ENCODE data around the gene LAMTOR2.
"Not testable (repeated sequence)": the region's sequence is repeated elsewhere in the genome, so short reads cannot be mapped to it uniquely, and the experiment has no call there.

The LAMTOR2 gene

DNA sequence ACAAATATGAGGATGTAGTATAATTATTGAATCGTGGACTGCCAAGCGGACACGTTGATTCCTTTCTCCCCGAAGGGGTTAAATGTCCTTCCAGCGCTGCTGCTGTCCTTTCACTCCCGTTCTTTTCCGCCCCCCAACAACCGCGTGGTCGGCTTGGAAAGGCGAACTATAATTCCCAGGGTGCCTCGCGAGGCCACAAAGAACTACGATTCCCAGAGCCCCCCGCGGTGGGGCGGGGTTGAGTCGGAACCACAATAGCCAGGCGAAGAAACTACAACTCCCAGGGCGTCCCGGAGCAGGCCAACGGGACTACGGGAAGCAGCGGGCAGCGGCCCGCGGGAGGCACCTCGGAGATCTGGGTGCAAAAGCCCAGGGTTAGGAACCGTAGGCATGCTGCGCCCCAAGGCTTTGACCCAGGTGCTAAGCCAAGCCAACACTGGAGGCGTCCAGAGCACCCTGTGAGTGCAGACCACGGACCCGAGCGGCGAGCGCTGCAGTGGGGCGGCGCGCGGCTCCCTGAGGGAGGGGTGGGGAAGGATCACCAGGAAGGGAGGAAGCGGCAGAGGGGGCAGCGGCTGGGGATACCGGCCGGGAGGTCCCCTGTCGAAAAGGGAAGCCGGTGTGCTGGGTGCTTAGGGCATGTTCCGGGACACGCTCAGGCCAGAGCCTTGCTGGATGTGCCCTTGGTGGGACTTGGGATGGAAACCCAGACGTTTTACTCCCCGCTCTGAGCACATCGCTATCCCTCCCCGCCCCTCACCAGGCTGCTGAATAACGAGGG is at the start of gene LAMTOR2:
LAMTOR2 (plus strand) TSS at position 283 of the 781 bp plus-strand sequence; CDS start at position 391, 108 bp downstream.
- DNase-seq = peak; percentile 98

DNA sequence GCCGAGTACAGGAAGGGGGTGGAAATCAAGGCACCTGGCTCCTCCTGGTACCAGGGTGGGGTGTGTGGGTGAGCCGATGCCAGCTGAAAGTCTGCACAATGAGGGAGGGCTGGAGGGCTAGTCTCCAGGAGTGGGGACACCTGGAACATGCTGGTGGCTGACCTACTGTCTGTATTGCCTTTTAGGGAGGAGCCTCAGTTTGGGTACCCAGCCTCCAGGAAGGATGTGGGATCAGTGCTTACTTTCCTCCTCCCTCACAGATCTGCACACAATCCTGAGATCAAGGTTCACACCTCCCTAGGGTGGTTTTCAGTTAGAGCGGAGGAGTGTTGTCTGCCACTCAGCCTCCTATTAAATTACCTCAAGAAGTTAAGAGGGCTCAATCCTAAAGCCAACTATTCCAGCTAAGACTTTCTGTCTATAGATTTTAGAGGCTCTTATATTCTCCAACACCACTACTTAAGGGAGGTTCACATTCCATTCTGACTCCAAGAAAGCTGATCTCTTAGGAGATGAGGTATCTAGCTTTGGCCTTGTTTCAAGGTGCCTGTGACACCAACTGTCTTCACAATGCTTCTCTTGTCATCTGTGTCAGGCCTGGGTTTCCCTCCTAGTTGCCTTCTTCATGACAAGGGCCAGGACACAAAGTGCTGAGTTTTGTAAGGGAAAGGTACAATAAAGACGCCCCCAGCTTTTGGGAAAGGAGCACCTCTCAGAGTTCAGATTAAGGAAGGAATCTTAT is 49.6 kb upstream of the LAMTOR2 start:
- peak in 1 of 2 experiments; percentile 31 for DNase-seq

DNA sequence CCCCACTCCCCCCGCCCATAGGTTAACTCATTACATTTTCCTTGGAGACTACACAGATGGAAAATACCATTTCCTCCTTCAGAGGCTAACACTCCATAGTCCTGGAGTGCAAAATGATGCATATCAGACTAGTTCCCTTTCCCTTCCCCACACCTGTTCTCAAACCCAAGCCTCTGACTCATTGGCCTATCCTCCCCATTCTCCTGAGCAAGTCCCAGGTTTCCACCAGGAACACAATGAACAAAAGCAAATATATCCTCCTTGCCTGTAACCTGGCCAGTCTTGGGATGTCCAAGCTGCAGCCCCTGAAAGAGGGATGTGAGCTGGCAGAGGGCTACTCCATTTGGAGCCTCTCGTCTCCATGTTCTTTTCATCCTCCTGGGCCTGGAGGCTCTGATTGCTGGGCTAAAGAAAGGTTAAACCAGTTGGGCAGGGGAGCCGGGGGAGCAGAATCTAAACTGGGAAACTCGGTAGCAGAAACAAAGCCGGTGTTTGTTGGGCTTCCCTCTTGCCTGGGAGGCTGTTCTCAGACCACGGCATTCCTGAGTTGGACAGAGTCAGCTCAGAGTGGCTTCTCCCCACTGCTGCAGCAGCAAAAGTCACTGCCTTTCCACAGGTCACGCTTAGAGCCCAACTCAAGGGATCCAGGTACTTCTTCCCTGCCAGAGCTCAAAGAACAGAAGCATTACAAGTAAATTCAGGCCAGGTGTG is 47.8 kb upstream of the LAMTOR2 start:
- DNase-seq = no peak

DNA sequence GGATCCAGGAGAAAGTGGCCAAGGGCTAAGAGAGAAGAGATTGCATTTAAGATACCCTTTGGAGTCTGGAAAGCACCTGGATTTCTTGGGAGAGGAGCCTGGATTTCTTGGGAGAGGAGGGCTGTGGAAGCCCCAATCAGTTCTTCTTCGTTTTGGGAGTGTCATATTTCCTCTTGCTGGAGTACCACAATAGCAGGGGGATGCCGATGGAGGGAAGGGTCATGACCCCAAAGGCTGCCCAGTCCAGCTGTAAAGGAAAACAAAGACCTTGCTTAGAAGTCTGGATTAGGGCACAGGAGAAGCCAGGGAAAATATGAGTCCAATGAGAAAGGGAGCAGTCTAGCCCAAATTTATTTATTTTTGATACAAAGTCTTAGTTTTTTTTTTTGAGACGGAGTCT is 45.2 kb upstream of the LAMTOR2 start:
- DNase-seq = no peak

DNA sequence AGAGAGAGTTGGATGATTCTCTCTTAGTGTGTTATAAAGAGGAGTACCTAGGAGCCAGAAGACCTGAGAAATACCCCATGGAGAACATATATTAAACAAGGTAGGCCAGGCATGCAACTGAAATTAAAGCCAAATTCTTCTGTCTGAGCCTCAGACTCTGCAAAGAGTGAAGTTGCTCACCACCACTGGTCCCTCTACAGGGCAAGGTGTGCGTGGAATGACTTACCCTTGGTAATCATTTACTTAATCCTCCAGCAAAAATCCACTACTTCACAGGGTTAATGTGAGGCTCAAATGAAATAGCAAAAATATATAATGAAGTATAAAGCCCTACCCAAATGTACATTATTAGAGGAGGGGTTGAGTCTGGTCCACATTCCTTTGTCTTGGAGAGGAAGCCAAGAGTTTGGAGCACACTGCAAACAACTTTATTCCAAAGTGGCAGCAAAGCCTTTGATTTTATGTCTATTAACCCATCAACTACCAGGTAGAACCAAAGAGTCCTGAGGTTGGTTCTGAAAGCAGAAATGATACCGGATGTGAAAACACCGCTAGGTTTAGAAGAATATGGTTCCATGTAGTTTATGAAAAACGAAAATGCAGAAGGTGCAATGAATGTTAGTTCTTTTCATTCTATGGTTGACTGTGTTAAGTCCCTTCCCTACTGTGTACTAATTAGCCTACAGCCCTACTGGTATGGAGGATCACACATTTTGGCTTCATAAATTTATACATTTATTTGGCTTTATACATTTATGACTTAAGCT is 42.3 kb upstream of the LAMTOR2 start:
- no peak for DNase-seq

DNA sequence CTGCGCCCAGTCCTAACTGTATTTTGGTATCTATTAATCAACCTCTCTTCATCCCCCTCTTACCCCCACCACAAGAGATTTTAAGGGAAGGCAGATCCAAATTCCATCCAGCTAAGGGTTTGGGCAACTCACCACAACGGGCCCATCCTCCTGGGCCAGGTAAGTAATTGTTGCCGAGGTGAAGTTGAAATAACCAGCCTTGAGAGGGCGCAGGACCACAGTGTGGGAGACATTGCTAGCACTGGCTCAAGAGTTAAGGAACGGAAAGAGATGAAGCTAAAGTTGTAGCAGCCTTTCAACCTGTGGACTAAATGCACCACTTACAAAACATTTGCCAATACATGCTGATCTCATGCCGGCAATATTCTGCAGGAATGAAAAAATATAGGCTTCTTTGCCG is 39.8 kb upstream of the LAMTOR2 start:
- no peak for DNase-seq

DNA sequence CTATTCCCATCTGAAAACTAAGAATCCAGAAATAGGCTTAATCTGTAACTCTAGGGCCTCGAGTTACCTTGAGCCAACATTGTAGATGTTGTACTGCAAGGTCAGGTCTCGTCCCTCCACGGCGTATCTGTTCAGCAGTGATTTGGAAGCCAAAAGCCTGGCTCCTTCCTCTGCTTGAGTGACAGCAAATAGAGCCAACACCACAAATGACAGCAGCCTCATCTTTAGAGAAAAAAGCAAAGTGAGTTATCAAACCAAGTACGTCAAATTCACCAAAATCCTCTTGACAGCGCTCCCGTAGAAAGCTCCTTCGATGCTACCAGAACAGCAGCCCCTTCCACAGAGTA is 34.7 kb upstream of the LAMTOR2 start:
- DNase-seq = no peak

DNA sequence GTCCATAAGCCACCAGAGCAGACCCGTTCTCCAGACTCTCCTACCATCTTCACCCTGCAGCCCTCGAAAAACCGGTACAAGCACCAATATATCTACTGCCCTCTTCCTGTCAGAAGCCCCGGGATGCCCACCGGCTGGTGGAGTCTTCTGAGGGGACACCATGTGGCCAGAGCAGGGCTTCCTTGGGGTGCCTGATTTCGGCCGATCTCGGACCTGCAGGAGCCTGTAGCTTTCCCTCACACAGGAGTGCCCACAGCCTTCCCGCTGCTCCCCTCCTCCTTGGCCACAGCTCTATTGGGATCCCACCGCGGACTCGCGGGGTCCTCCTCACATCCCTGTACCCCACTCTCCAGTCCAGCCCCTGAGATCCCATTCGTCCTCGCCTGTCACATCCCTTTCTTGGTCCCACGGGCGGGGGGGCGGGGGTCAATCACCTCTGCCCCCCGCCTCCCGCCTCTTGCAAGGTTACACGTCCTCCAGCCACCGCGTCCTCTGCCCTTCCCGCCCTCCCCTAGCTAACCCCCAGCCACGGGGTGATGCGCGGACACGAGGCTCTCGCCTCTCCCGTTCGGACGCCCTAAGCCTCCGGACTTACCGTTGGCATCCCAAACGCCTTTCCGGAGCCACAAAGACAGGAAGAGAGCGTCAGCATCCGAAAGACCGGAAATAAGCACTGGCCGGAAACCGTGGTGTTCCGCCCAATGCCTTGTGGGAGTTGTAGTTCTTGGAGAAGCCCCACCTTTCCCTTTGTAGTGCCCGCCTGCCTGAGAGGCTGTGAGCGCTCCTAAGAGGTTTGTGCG is 34.1 kb upstream of the LAMTOR2 start, which contains the start of gene SSR2:
SSR2 (minus strand) TSS at position 659 of the 800 bp plus-strand sequence. CDS start 784 bp downstream, outside the sequence.
- peak; percentile 80 to 87 for DNase-seq

DNA sequence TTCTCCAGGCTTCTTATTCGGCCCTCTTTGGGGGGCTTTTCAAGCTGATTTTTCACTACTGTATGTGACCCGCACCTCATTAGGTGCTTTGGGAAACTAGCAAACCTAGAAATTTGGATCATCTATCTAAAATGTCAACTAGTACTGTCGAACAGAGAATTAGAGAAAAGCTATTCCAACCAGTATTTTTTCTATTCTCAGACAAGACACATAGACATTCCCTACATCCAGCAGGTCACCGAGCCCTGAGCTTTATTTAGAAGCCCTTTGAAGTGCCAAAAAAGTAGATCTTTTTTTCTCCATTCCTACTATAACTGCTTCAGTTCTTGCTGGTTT is 33.5 kb upstream of the LAMTOR2 start:
- DNase-seq = no peak

DNA sequence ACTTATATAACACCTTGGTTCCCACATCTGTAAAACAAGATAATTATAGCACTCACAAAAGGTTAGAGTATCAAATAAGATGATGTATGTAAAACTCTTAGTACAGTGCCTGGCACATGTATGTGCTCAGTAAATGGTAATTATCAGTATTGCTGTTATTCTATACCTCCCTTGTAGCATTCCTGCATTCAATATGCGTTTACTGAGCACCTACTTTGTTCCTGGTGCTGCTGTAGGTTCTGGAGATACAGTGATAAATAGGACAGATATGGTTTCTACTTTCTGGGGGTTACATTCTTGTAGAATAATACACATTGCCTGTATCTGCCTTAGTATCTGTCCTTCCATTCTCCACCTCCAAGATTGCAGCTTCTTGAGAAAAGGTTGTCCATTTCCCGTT is 32.6 kb upstream of the LAMTOR2 start:
- no peak for DNase-seq

DNA sequence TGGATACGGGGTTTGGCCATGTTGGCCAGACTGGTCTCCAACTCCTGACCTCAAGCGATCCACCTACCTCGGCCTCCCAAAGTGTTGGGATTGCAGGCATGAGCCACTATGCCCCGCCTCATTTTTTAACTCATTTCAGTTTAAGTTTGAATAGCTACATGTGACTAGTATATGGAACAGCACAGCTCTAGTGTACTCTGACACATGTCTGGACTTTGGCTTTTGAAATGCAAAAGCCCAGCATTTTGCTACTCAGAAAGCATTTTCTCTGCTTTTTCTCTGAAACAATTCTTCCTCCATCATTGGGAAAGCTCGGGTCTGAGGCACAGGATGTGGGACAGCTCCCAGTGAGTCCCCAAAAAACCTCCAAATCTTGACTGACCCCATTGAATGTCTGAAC is 29.8 kb upstream of the LAMTOR2 start:
- DNase-seq = no peak

DNA sequence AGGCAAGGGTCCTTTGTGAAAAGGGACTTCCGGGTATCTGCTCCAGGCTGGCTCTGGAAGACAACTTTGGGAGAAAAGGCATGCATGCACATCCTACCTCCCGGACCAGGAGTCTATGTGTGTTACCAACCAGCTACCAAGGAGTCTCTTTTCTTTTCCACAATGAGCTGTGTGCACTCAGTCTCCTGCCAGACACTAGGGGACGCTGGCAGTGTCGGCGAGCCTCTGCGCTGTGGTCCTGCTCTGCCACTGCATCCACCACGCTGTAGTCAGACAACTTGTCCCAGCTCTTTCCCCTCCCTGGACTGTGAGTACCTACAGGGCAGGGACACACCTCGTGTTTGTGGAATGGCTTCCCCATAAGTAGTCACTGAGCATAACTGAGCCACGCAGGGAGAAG is 28.7 kb upstream of the LAMTOR2 start:
- peak; percentile 21 to 44 for DNase-seq

DNA sequence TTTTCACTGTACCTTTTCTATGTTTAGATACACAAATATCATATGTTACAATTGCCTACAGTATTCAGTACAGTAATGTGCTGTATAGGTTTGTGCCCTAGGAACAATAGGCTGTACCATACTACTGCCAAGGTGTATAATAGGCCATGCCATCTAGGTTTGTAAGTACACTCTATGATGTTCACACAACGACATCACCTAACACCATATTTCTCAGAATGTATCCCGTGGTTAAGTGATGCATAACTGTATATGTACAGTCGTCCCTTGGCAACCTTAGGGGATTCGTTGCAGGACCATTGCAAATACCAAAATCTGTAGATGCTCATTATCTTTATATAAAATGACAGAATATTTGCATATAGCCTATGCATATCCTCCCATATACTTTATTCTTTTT is 28.0 kb upstream of the LAMTOR2 start:
- DNase-seq = no peak

DNA sequence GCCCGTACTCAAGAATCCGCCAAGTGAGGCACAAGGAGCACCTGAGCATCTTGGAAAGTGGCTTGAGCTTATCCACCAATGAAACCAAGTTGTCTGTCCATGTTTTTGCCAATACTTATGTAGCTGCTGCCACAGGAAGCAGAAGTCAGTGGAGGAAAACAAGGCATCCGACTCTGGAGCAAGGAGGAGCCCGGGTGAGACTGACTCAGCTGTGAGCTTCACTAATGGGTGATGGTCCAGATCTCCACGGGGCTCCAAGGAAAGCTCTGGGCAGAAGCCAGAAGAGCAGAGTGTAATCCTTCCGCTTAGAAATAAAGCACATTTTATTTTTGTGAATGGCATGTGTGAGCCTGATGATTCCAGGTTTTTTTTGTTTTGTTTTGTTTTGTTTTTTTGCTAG is 21.6 kb upstream of the LAMTOR2 start:
- DNase-seq = no peak

DNA sequence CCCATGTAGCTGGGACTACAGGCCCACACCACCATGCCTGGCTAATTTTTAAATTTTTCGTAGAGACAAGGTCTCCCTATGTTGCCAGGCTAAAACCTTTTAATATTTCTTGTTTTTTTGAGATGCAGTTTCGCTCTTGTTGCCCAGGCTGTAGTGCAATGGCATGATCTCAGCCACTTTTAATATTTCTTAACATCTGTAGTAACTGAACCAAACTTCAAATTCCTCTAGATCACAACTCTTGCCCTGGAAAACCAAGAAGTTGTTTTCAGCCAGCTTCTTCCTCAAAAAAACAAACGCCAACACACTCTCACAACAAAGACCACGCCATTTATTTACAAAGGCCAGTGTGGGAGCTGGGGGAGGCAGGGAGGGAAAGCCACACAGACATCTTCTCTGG is 19.6 kb upstream of the LAMTOR2 start:
- not testable (repeated sequence) for DNase-seq

DNA sequence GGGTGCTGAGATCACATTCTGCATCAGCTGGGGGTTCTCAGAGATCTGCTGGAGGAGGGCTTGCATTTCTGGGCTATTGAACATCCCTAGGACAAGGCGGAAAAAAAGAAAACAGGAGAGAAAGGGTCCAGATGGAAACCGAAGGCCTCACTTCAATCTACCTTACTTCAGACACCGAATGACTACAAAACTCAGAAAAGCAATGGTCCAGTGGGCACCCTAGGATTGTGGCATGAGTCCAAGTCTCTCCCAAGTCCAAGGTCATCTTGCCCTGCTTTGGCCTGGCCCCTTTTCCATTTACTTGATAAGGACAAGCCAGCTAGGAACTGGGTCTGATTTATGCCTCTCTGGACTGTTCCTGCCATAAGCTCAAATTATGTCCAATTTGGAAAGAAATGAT is 11.8 kb upstream of the LAMTOR2 start:
- DNase-seq = no peak

DNA sequence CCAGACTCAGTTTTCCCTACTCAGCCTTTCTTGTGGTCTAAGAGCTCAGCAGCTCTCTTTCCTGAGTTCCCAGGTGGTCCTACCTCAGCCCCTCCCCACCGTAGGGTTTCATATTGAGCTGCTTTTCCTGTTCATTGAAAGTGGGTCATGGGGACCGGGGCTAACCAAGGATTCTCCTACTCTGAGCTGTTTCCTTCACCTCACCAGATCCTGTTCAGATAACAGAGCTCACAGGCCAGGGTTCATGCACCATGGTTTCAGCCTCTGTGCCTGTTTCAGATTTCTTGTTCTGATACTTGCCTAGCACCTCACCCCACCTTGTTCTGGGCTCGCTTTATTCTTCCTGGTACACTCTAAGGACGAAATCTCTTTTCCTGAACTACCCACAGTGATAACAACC is 9.5 kb upstream of the LAMTOR2 start:
- no peak for DNase-seq

DNA sequence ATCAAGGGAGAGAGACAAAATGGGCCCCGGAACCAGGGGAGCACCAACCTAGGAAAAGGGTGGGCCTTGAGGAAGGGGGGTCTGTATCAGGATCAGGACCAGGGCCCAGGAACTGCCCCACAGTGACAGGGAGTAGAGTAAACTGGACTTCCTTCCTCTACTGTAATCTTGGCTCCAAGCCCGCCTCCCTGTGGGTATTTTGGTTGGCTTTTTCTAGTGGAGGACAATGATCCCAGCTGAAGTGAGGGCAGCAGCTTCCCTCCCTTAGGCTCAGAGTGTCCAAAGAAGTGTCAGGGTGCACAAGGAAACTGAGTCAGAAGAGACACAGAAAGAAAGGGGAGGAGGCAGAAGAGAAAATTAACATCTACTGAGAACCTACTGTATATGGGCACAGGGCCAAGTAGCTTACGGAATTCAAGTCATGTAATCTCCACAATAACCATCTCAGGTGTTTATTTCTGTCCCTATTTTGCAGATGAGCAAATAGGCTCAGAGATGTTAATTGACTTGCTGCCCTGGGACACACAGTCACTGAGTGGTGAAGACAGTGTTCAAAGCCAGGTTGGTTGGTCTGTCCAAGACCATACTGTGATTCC is 5.8 kb upstream of the LAMTOR2 start:
- DNase-seq = no peak

DNA sequence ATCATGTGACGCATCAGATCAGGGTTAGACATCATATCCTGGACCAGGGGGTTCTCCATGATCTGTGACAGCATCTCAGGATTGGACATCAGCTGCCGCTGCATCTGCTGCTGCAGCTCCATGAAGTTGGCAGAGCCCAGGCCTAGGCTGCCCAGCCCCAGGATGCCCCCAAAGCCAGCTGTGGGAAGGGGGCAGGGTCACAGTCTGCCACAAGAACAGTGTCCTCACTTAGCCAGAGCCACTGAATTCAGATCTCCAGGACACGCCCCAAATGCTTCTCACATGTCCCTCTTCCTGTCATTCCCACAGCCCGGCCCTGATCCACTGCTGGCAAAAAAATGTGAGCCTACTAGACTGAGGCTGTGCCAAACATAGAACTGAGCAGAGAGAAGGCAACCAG is 4.2 kb upstream of the LAMTOR2 start:
- no peak for DNase-seq

DNA sequence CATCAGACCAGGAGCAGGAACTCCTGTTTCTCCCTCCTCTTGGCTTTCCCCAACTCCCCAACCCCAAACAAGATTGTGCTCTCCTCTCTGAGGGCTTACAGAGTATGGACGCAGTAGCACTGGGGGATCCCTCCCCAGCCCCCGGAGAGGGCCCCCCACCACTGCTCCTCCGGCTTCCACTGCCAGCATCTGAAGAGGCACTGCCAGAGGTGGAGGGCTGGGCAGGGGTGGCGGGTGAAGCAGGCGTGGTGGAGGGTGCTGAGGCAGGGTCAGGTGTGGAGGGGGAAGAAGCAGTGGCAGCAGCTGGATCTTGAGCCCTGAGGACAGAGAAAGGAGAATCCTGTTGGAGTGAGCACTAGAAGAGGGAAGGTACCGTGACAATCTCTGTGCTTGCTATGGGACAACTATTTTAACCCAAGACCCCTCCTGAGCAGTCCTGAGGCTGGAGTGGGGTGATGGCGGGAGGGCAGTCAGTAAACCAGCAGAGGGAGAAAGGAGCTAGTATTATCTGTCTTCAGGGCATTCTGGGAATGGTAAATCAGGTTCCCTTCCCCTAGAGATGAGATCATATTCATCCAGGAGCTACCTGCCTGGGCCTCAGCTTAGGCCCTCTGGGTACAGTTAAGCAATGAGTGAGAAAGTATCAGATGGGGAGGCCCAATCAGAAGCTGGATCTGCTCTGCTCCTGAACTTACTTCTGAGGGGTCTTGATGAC is 3.4 kb upstream of the LAMTOR2 start:
- no peak for DNase-seq

Data from activated CD4-positive, alpha-beta T cell treated with anti-CD3 and anti-CD28 coated beads, Interleukin-2, amount 50 U/mL, for 48 hours (primary cell).